HTERT RPE-1 (cell line): ENCODE measurements around the gene SPATA33.

Experiments used
- in situ Hi-C: fragments of 300-500 bp; cut with MboI; formaldehyde crosslinking; loops from 4 replicates; pipeline ENCODE4 v1.14.3; 2020; ENCODE audit warnings: low sequenced_read_pairs

Gene SPATA33

DNA sequence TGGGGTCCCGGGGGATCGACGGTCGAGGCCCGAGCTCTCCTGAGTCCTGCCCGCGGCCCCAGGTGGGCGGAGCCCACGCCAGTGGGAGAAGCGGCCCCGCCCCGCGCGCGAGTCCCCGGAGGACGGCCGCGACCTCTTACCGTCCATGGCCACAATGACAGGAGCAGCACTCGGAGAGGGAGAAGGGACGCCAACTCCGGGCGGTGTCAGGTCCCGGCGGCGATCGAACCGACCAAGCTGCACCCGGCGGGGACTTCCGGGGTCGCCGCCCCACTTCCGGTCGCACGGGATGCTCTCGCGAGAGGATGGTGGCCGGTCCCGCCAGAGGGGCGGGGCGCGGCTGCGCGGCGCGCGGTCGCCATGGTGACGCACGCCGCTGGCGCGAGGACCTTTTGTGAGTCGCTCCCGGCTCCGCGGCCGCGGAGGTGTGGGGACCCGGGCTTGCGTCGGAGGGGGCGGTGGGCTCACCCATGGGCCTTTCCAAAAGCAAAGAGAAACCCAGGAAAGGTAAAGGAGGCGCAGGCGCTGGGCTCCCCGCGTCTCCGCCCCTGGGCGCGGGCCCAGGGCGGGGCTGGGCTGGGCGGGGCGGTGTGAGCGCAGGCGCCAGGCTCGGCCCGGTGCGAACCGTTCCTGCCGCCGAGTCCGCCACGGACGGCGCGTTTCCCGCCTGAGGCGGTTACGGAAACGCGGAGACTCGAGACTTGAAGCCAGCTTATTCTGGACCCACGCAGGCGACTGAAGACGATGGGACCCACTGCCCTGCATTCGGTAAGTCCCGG, at the start of gene SPATA33, which contains the start of gene CHMP1A:
TSS of gene SPATA33 (plus strand) at position 395 of the 779 bp plus-strand sequence. CDS start at position 471, 76 bp downstream.
TSS of gene CHMP1A (minus strand) at position 267 of the 779 bp plus-strand sequence. CDS start at position 147, 120 bp downstream.
- in situ Hi-C loops, result no loop called here

DNA sequence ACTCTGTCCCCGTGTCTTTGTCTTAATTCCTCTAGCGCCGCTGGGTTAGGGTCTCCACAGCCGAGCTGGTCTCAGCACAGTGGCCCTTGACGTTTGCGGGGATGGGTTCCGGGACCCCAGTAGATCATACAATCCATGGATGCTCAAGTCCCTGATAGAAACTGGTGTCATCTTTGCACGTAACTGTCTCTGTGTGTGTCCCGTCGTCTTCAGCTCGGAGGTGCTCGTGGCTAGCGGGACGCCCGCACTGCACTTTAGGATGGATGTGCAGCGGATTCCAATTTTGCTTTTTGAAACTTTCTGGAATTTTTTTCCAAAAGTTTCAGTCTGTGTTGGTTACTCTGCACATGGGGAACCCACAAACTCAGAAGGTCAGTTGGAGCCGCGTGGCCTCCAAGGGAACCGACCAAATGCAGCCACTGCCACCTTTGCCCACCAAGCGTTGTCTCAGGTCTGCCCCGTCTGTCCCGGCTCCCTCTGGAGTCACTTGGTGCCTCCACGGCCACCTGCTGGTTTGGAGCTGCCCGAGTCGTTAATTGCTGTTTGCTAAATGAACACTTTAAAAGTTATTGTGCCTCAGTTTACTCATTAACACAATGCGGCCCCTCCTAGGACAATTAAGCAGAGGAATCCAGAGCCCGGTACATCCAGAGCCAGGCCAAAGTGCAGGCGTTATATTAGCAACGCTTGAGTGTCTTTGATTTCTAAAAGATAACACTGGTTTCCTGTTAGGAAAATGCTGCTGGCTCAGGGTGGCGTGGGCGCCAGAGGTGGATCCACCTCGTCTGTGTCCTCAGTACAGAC, 49.5 kb upstream of the SPATA33 start:
- in situ Hi-C loops, result no loop called here

DNA sequence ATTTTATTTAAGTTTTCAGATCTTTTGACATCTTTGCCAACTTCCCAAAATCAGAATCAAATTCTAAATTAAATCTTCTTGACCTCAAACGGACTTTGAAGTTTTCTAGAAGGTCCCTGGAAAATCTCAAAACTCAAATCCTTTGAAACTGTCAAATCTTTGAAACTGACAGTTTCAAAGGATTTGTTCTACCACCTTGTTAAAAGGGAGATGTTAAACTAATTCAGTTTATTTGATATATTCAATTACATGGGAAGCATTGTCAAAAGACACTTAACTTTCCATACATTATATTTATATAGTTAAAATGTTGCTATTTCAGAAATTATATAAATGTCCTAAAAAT, 47.6 kb upstream of the SPATA33 start:
- in situ Hi-C loops, result no loop called here

DNA sequence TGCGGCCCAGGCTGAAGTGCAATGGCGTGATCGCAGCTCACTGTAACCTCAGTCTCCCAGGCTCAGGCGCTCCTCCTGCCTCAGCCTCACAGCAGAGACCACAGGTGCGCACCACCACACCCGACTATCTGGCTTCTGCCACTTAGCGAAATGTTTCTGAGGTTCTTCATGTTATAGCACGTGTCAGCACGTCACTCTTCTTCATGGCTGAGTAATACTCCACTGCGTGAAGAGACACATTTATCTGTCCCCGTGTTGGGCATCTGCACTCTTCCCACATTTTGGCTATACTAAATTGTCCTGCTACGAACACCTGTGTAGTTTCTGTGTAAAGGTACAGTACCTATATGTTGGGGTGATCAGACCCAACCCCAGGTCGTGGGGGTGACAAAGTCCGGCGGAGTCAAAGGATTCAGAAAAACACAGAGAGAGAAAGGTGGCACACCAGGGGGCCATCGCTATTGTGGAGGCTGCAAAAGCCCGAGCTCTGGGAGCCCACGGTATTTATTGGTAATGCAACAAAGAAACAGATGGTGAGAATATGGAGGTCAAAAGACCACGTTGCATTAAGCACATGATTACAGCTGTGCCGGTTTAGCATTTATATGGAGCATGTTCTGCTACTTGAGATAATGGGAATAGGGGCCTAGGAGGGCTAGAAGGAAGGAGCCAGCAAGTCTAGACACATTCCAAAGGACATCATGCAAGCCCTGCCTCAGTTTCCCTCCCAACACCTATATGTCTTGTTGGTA, 45.0 kb upstream of the SPATA33 start:
- in situ Hi-C loops, result no loop called here

DNA sequence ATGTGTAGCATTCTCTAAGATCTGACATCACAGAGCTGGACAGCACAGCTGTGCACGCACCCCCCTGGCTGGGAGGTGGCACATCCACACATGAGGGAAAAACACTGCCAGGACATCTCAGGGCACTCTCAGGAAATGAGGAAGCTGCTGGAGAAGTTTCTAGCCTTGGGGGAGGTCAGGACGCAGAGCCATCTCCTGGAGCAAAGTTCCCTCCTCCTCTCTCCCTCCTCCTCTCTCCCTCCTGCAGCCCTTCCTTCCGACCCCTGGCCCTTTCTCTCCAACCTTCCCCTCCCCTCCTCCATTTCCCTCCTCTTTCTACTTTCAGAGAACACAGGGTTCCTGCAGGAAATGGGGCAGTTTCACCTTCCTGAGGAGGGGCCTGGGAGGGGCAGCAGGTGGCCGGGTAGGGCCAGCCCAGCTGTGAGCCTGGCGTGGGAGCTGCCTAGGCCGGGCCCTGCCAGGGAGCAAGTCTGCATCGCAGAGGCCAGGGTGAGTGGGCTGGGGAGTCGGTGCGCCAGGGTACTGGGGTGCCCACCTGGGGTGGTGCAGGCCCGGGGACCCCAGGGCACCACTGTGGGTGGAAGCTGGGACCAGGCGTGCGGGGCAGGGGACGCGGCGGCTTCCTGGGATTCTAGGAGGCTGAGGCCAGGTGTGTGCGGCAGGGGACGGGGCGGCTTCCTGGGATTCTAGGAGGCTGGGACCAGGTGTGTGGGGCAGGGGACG, 44.2 kb upstream of the SPATA33 start, which contains the start of gene DPEP1:
TSS of gene DPEP1 (plus strand) at position 412 of the 723 bp plus-strand sequence. CDS start 16,769 bp downstream, outside the sequence.
- in situ Hi-C loops, result no loop called here

DNA sequence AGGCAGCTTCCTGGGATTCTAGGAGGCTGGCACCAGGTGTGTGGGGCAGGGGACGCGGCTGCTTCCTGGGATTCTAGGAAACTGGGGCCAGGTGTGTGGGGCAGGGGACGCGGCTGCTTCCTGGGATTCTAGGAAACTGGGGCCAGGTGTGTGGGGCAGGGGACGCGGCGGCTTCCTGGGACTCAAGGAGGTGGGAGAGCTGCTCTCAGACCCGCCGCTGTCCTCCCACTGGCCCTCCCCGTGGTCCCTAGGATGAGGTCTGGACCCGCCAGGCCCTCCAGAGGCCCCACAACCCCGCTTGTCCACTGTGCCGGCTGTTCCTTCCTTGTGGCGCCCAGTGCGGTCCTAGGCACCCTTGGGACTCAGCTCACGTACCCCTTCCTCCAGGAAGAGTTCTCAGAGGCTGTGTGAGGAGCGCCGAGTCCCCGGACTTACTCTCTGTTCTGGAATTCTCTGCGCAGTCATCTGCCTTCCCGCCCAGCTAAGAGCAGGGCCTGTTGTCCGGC, 43.6 kb upstream of the SPATA33 start:
- in situ Hi-C loops, result no loop called here

DNA sequence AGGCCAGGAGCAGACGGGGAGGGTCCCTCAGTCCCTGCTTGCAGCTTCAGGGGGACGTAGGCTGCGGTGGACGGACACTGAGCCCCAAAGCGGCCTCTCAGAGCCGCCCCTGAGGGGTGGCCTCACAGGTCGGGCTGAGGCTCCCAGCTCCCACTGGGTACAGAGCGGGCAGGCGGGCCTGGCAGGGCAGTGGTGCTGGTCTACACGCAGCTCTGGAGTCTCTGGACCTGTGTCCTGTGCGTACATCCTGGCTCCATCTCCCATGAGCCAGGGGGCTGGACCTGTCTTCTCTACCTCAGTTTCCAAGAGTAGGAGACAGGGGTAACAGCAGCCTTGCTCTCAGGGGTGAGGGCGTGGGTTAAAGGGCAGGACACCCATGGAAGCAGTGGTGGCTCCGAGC, 42.5 kb upstream of the SPATA33 start:
- in situ Hi-C loops, result no loop called here

DNA sequence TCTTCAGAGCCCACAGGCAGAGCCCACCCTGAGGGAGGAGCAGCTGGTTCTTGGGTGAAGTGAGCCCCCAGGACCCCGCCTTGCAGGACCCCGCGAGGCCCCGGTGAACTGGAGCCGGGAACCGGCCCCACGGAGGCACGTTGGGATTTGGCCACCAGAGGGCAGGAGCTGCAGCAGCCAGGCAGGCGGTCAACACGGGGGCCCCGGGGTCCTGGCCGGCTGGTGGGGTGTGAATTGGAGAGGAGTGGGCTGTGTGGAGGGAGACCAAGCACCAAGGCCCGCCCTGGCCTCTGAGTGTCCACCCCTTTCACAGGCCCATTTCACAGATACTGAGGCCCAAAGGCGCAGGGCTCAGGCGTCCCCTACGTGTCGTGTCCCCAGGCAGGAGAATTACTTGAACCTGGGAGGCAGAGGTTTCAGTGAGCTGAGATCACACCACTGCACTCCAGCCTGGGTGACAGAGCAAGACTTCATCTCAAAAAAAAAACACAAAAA, 42.0 kb upstream of the SPATA33 start:
- in situ Hi-C loops, result no loop called here

DNA sequence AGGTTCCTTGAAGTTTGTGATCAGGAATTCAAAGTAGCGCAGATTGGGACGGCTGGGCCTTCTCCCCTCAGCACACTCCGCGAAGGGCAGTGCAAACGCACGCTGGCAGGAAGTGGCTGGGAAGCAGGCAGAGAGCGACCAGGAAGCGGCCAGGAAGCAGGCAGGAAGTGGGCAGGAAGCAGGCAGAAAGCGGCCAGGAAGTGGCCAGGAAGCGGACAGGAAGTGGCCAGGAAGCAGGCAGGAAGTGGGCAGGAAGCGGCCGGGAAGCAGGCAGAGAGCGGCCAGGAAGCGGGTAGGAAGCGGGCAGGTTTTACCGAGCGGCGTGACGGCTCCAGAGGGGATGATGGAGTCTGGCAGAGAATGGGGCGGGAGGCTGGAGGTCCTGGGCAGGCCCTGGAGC, 41.0 kb upstream of the SPATA33 start:
- in situ Hi-C loops, result no loop called here

DNA sequence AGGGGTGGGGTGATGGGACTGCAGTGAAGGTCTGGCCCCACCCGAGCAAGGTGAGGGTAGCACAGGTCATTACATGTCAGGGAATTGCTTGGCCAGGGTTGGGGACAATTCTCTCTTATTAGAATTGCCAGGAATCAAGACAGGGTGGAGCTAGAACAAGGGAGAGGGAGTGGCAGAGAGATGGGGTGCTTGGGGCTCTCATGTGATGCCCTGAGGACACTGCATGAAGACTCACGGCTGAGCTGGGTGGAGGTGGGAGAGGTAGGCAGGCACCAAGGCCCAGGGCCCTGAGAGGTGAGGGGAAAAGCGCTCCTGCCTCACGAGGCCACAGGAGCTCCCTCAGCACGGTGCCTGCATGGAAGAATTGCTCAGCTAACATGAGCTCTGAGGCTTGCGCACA, 40.6 kb upstream of the SPATA33 start:
- in situ Hi-C loops, result no loop called here

DNA sequence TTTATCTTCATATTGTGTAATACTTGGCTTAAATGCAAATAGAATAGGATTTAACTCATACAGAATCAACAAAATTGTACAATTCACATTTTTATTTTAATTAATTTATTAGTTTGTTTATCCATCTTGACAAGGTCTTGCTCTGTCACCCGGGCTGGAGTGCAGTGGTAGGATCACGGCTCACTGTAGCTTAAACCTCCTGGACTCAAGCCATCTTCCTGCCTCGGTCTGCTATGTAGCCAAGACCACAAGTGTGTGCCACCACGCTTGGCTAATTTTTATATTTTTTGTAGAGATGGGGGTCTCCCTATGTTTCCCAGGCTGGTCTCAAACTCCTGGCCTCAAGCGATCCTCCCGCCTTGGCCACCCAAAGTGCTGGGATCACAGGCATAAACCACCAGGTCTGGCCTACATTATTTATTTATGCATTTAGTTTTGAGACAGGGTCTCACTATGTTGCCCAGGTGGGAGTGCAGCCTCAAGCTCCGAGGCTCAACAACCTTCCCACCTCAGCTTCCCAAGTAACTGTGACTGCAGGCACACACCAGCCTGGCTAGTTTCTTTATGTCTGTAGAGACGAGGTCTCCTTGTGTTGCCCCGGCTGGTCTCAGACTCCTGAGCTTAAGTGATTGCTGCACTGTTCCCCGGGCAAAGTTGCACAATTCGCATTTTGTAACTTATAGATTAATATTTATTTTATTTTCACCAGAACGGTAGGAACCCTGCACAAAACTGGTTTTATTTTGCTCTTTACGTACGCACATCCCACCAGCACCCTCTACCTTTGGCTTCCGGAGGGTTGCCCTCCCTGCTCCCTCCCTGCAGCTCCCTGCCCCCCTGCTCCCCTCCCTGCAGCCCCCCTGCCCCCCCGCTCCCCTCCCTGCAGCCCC, 39.3 kb upstream of the SPATA33 start:
- in situ Hi-C loops, result no loop called here

DNA sequence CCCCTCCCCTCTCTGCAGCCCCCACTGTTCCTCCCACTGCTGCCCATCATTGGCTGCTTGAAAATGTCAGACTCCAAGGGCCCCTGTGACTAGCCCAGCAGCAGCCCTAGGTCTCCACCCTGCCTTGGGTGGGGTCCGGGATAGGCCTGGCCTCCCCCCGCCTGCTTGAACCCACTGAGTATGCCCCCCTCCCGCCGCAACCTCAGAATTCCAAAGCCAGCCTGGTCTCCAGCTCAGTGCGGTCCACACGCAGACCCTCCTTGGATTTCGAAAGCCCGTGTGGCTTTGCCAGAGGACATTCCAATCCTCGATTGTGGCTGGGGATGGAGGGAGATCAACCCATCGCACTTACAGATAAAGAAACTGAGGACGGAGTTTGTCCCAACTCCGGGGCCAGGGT, 37.8 kb upstream of the SPATA33 start:
- in situ Hi-C loops, result no loop called here

DNA sequence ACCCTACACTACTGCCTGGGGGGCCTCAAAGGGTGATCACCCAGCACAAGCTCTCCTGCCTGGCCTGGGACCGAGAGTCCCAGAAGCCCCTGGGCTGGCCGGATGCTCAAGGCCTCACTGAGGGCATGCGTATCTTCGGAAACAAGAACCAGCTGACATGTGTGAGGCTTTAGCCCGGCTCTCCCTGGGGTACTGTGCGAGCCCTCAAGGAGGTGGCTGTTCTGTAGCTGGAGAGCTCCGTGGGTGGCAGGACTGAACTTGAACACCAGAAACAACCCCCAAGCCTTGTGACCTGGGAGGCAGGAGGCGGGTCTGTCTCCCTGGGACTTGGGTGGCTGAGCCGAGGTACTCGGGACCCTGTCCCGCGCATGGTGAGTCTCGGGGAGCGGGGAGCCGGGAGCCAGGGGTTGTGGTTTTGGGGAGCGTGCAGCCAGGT, 37.2 kb upstream of the SPATA33 start:
- in situ Hi-C loops, result no loop called here

DNA sequence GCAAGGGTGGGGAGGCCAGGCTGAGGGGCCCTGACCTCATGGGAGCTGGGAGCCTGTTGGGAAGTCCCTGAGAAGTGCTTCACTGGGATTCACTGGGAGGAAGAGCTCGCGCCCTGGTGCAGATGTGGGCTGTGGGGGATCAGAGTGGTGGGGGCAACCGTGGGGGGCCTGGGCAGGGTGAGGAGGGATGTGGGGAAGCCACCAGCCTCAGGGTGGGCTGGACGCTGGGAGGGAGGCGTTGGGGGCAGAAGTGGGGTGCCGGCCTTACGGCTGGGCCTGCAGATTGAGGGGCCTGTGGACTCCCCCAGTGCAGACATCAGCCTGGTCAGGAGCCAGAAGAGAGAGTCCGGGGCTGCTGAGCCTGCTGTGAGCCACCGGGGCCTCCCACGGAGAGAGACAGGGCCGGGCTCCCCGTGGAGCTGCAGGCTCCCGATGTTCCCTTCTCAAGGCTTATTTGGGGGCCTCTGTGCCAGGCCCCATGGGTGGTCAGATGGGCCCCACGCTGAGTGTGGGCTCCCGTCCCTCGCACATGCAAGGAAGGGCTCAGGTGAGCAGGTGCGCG, 36.4 kb upstream of the SPATA33 start:
- in situ Hi-C loops, result no loop called here

DNA sequence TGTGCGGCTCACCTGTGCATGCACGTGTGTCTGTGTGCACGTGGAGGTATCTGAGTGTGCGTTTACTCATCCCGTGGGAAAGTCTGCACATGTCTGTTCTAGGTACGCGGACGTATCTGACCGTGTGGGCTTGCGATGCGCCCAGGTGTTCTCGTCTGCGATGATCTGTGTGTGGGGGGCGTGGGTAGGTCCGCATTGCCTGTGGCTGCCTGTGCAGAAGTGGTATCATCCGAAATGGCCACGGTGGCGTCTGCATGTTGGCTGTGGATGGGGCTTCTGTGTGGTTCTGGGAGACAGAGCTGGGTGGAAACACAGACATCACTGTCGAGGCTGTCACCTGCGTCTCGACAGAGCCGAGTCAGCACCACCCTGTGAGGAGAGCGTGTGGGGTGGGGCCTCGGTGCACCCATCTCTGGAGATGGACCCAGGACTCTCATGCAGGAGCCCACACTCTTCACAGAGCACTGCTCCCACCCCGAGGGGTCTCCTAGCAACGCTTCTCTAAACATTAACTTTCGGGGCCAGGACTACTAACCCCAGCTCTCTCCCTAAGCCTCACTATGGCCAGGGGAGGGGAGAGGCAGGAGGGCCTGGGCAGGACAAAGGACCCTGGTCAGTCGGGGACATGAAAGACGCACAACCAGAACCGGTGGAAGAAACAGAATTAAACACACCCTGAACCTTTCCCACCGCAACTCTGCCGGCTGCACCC, 35.8 kb upstream of the SPATA33 start:
- in situ Hi-C loops, result no loop called here

DNA sequence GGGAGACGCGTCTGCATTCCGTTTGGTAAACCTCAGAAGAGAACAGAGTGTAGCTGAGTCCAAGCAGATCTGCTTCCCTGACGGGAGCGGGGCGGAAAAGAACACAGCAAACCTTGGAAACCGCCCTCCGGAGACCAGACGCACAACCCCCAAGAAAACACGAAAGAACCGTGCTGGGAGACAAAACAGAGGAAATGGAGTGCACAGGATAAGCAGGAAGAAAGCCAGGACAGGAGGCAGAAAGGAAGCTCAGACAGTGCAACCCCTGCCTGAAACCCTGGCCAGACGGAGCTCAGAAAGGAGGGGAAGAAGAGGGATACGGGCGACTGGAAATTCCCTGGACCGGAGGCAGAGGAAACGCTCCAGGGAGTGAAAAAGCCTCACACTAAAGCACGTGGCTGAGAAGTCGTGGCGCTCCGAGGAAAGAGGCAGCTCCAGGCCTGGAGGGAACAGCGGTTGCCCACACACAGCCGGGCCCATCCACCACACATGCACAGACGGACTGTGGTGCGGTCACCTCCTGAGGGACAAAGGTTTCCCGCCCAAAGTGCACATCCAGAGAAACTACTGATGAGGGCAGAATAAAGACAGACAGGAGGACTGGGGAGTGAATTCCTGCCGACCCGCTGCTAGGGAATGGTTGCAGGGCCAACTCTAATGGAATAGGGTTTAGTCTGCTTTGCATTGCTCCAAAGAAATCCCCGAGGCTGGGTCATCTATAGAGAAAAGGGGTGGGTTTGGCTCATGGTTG, 34.0 kb upstream of the SPATA33 start:
- in situ Hi-C loops, result no loop called here
